ENCODE measurements around the gene INS.

Gene INS

GRCh38 chr11:2143477-2143798 is 17.6 kb downstream of the INS start:
- no peak for DNase-seq

GRCh38 chr11:2142762-2143202 is 18.2 kb downstream of the INS start:
- peak; percentile 61 for DNase-seq

- DNase-seq: no peak
These were observed 18.7 kb downstream of the INS start for GRCh38 chr11:2142300-2142759.

GRCh38 chr11:2140411-2141400 is 20.3 kb downstream of the INS start:
- DNase-seq: no peak

- DNase-seq: no peak
These were observed 21.2 kb downstream of the INS start for GRCh38 chr11:2139621-2140337.

- no peak for DNase-seq
These were observed 21.9 kb downstream of the INS start, which contains the start of gene IGF2 for GRCh38 chr11:2139123-2139521. Gene IGF2 (minus strand): TSS chr11:2139389. CDS start chr11:2135523, 3,866 bp downstream.

GRCh38 chr11:2138431-2139122 is 22.4 kb downstream of the INS start:
- DNase-seq: no peak

GRCh38 chr11:2138068-2138430 is 23.0 kb downstream of the INS start:
- no peak for DNase-seq

GRCh38 chr11:2137202-2138067 is 23.6 kb downstream of the INS start:
- DNase-seq: no peak

GRCh38 chr11:2136952-2137201 is 24.1 kb downstream of the INS start:
- no peak for DNase-seq

GRCh38 chr11:2136209-2136951 is 24.6 kb downstream of the INS start:
- DNase-seq: no peak

GRCh38 chr11:2135648-2136201 is 25.3 kb downstream of the INS start:
- DNase-seq: no peak

- no peak for DNase-seq
These were observed 25.9 kb downstream of the INS start for GRCh38 chr11:2135018-2135569.

- no peak for DNase-seq
These were observed 26.7 kb downstream of the INS start for GRCh38 chr11:2134022-2135010.

- DNase-seq: peak; percentile 1
These were observed 27.6 kb downstream of the INS start for GRCh38 chr11:2133241-2134021.

- DNase-seq: no peak
These were observed 28.2 kb downstream of the INS start for GRCh38 chr11:2132874-2133240.

GRCh38 chr11:2132246-2132645 is 28.8 kb downstream of the INS start:
- DNase-seq: no peak

- DNase-seq: no peak
These were observed 29.4 kb downstream of the INS start for GRCh38 chr11:2131371-2132236.

Measured in activated CD4-positive, alpha-beta T cell treated with anti-CD3 and anti-CD28 coated beads for 48 hours (primary cell).